ENCODE measurements around the gene PID1. TPM values are rescaled to one million over a fixed set of nuclear protein-coding genes. Genes with fewer than 3 reads are reported as not detected.

The PID1 gene
- polyA plus RNA-seq, 1 experiment = 1.8 TPM

GRCh38 chr2:229141424-229142025, 129.6 kb downstream of the PID1 start:
- POLR2A ChIA-PET = no interaction called here
- no peak for TF ChIP-seq CTCF (IDR thresholded peaks at IDR 0.05; ENCODE audit: low read depth, low read length)
- no peak overlapping the region for H3K27ac ChIP-seq (ENCODE audit: low read depth, low read length)
- DNase-seq (ENCODE audit: low read depth, low spot score) = no peak
- H3K27me3 ChIP-seq (ENCODE audit: control insufficient read depth, insufficient read depth, low read length) = no peaks in the 10 kb centered on the region
- H3K9me3 ChIP-seq (ENCODE audit: control insufficient read depth, insufficient read depth, low read length) = no peaks in the 10 kb centered on the region
- H3K4me3 ChIP-seq (ENCODE audit: low read depth, low read length) = no peak overlapping the region
- CTCF ChIA-PET = no interaction called here

- Histone ChIP-seq H3K27ac (ENCODE audit: low read depth, low read length) (no peak overlapping the region), H3K4me3 (ENCODE audit: low read depth, low read length) (no peak overlapping the region), H3K9me3 (ENCODE audit: control insufficient read depth, insufficient read depth, low read length) (no peaks in the 10 kb centered on the region), H3K27me3 (ENCODE audit: control insufficient read depth, insufficient read depth, low read length) (no peaks in the 10 kb centered on the region)
- CTCF ChIA-PET = interaction anchor here (0.8 kb wide), 1 partner anchor 15 kb away, joined by 3 read pairs; no protein-coding TSS in a partner anchor
- no peak for DNase-seq (ENCODE audit: low read depth, low spot score)
- POLR2A ChIA-PET = no interaction called here
- no peak for TF ChIP-seq CTCF (IDR thresholded peaks at IDR 0.05; ENCODE audit: low read depth, low read length)
Measured at GRCh38 chr2:229137639-229138038, 133.4 kb downstream of the PID1 start.

- ChIA-PET POLR2A (no interaction called here), CTCF (no interaction called here)
- Histone ChIP-seq H3K27me3 (ENCODE audit: control insufficient read depth, insufficient read depth, low read length) (no peaks in the 10 kb centered on the region), H3K4me3 (ENCODE audit: low read depth, low read length) (no peak overlapping the region), H3K27ac (ENCODE audit: low read depth, low read length) (no peak overlapping the region), H3K9me3 (ENCODE audit: control insufficient read depth, insufficient read depth, low read length) (no peaks in the 10 kb centered on the region)
- no peak for DNase-seq (ENCODE audit: low read depth, low spot score)
- TF ChIP-seq CTCF (IDR thresholded peaks at IDR 0.05; ENCODE audit: low read depth, low read length) = no peak
Measured at GRCh38 chr2:229137066-229137465, 134.0 kb downstream of the PID1 start.

GRCh38 chr2:229133155-229133772, 137.8 kb downstream of the PID1 start:
- Histone ChIP-seq H3K4me3 (ENCODE audit: low read depth, low read length) (no peak overlapping the region), H3K9me3 (ENCODE audit: control insufficient read depth, insufficient read depth, low read length) (no peaks in the 10 kb centered on the region), H3K27me3 (ENCODE audit: control insufficient read depth, insufficient read depth, low read length) (no peaks in the 10 kb centered on the region), H3K27ac (ENCODE audit: low read depth, low read length) (no peak overlapping the region)
- peak; percentile 41 for TF ChIP-seq CTCF (IDR thresholded peaks at IDR 0.05; ENCODE audit: low read depth, low read length)
- CTCF ChIA-PET = interaction anchor here (2.0 kb wide), 1 partner anchor 140 kb away, joined by 8 read pairs; no protein-coding TSS in a partner anchor
- POLR2A ChIA-PET = no interaction called here
- DNase-seq (ENCODE audit: low read depth, low spot score) = no peak

GRCh38 chr2:229132236-229132635, 138.9 kb downstream of the PID1 start:
- Histone ChIP-seq H3K27me3 (ENCODE audit: control insufficient read depth, insufficient read depth, low read length) (no peaks in the 10 kb centered on the region), H3K27ac (ENCODE audit: low read depth, low read length) (no peak overlapping the region), H3K9me3 (ENCODE audit: control insufficient read depth, insufficient read depth, low read length) (no peaks in the 10 kb centered on the region), H3K4me3 (ENCODE audit: low read depth, low read length) (no peak overlapping the region)
- POLR2A ChIA-PET = no interaction called here
- no peak for DNase-seq (ENCODE audit: low read depth, low spot score)
- TF ChIP-seq CTCF (IDR thresholded peaks at IDR 0.05; ENCODE audit: low read depth, low read length) = no peak
- CTCF ChIA-PET = no interaction called here

All from AG04450 (cell line).